ENCODE results near the gene CHTF18. TPM values are rescaled to one million over a fixed set of nuclear protein-coding genes. Genes with fewer than 3 reads are reported as not detected.

The CHTF18 gene
- total RNA-seq, 1 experiment from 2014 or later: 154 TPM

- no TSS peak for BruUV-seq (replicated peaks)
- H3K4me3 Mint-ChIP-seq (ENCODE audit: low read depth, unreplicated experiment): peak overlapping the region; percentile 98
- H3K4me1 Mint-ChIP-seq (ENCODE audit: low read depth, unreplicated experiment): no peaks in the 10 kb centered on the region
- CTCF ChIA-PET: interaction anchor here (0.6 to 2.4 kb wide), 5 partner anchors 13 to 79 kb away, joined by 3 to 9 read pairs (median 4); no protein-coding TSS in a partner anchor
- H3K27me3 Mint-ChIP-seq (ENCODE audit: unreplicated experiment): no peaks in the 10 kb centered on the region
- DNase-seq: peak; percentile 92
- TF ChIP-seq CTCF (IDR thresholded peaks at IDR 0.05; ENCODE audit: unreplicated experiment): peak; percentile 96
- H3K36me3 Mint-ChIP-seq (ENCODE audit: insufficient read depth, unreplicated experiment): peaks cover 78% of the 10 kb centered on the region
- intact Hi-C loops (cut with micrococcal nuclease; ENCODE audit: unreplicated experiment): loop anchor here (5.0 kb wide), 1 partner anchor 74 kb away; no protein-coding TSS in a partner anchor
- H3K27ac Mint-ChIP-seq (ENCODE audit: unreplicated experiment): no peak overlapping the region
- H3K9me3 Mint-ChIP-seq (ENCODE audit: low read depth, unreplicated experiment): no peaks in the 10 kb centered on the region
Observed at GRCh38 chr16:785563-786535, 2.6 kb upstream of the CHTF18 start.

GRCh38 chr16:787321-787966 lies 976 bp upstream of the CHTF18 start:
- no TSS peak for BruUV-seq (replicated peaks)
- peaks cover 86% of the 10 kb centered on the region for H3K36me3 Mint-ChIP-seq (ENCODE audit: insufficient read depth, unreplicated experiment)
- DNase-seq: no peak
- peak overlapping the region; percentile 98 for H3K4me3 Mint-ChIP-seq (ENCODE audit: low read depth, unreplicated experiment)
- no peaks in the 10 kb centered on the region for H3K4me1 Mint-ChIP-seq (ENCODE audit: low read depth, unreplicated experiment)
- peak overlapping the region; percentile 42 for H3K27ac Mint-ChIP-seq (ENCODE audit: unreplicated experiment)
- H3K27me3 Mint-ChIP-seq (ENCODE audit: unreplicated experiment): no peaks in the 10 kb centered on the region
- TF ChIP-seq CTCF (IDR thresholded peaks at IDR 0.05; ENCODE audit: unreplicated experiment): no peak
- intact Hi-C loops (cut with micrococcal nuclease; ENCODE audit: unreplicated experiment): loop anchor here (5.0 kb wide), 1 partner anchor 75 kb away; no protein-coding TSS in a partner anchor
- CTCF ChIA-PET: interaction anchor here (0.6 to 1.2 kb wide), 3 partner anchors 80 to 218 kb away, joined by 3 to 8 read pairs (median 3); no protein-coding TSS in a partner anchor
- no peaks in the 10 kb centered on the region for H3K9me3 Mint-ChIP-seq (ENCODE audit: low read depth, unreplicated experiment)

GRCh38 chr16:787978-788398 lies 432 bp upstream of the CHTF18 start, which contains the start of gene RPUSD1:
TSS of gene RPUSD1 (minus strand) at chr16:788381. CDS start at chr16:787737, 644 bp downstream.
- H3K27me3 Mint-ChIP-seq (ENCODE audit: unreplicated experiment): no peaks in the 10 kb centered on the region
- no peak for TF ChIP-seq CTCF (IDR thresholded peaks at IDR 0.05; ENCODE audit: unreplicated experiment)
- CTCF ChIA-PET: interaction anchor here (0.6 to 1.1 kb wide), 5 partner anchors 47 to 219 kb away, joined by 3 to 8 read pairs (median 4); partner anchors contain the start of gene CIAO3
- DNase-seq: no peak
- peak within 1 kb of the TSS; percentile 98 for H3K4me3 Mint-ChIP-seq (ENCODE audit: low read depth, unreplicated experiment)
- peak within 1 kb of the TSS; percentile 42 for H3K27ac Mint-ChIP-seq (ENCODE audit: unreplicated experiment)
- intact Hi-C loops (cut with micrococcal nuclease; ENCODE audit: unreplicated experiment): loop anchor here (5.0 kb wide), 1 partner anchor 76 kb away; no protein-coding TSS in a partner anchor
- no peaks in the 10 kb centered on the region for H3K9me3 Mint-ChIP-seq (ENCODE audit: low read depth, unreplicated experiment)
- no peaks in the 10 kb centered on the region for H3K4me1 Mint-ChIP-seq (ENCODE audit: low read depth, unreplicated experiment)
- H3K36me3 Mint-ChIP-seq (ENCODE audit: insufficient read depth, unreplicated experiment): peaks cover 86% of the 10 kb centered on the region
- no TSS peak for BruUV-seq (replicated peaks)

GRCh38 chr16:789191-789850 lies 901 bp downstream of the CHTF18 start:
- CTCF ChIA-PET: interaction anchor here (1.1 kb wide), 1 partner anchor 69 kb away, joined by 4 read pairs; no protein-coding TSS in a partner anchor
- DNase-seq: no peak
- peak overlapping the region; percentile 98 for H3K4me3 Mint-ChIP-seq (ENCODE audit: low read depth, unreplicated experiment)
- H3K27ac Mint-ChIP-seq (ENCODE audit: unreplicated experiment): no peak overlapping the region
- H3K27me3 Mint-ChIP-seq (ENCODE audit: unreplicated experiment): no peaks in the 10 kb centered on the region
- no peaks in the 10 kb centered on the region for H3K4me1 Mint-ChIP-seq (ENCODE audit: low read depth, unreplicated experiment)
- TF ChIP-seq CTCF (IDR thresholded peaks at IDR 0.05; ENCODE audit: unreplicated experiment): no peak
- peaks cover 82% of the 10 kb centered on the region for H3K36me3 Mint-ChIP-seq (ENCODE audit: insufficient read depth, unreplicated experiment)
- no peaks in the 10 kb centered on the region for H3K9me3 Mint-ChIP-seq (ENCODE audit: low read depth, unreplicated experiment)
- no TSS peak for BruUV-seq (replicated peaks)
- intact Hi-C loops (cut with micrococcal nuclease; ENCODE audit: unreplicated experiment): loop anchor here (5.0 kb wide), 1 partner anchor 77 kb away; no protein-coding TSS in a partner anchor
